H9 (cell line): ENCODE measurements around the gene IFNL2. TPM values are rescaled to one million over a fixed set of nuclear protein-coding genes. Genes with fewer than 3 reads are reported as not detected.

Experiments
- DNase-seq: peaks from one replicate; pipeline ENCODE4 v3.0.0-alpha.2; 2017
- H2AFZ ChIP-seq: one replicate; pipeline ENCODE4 v1.6.1; 2013; ENCODE audit warnings: mild to moderate bottlenecking, low read length, control low read depth, moderate library complexity
- H2AK5ac ChIP-seq: 2 replicates; pipeline ENCODE4 v1.6.1; 2013; ENCODE audit warnings: low read length, control low read depth, mixed read lengths; ENCODE audit not compliant: insufficient read length
- H2BK120ac ChIP-seq: one replicate; pipeline ENCODE4 v1.6.1; 2013; ENCODE audit warnings: low read depth, mild to moderate bottlenecking, low read length, control low read depth, inconsistent platforms; ENCODE audit not compliant: poor library complexity, severe bottlenecking
- H2BK12ac ChIP-seq: 2 replicates; pipeline ENCODE4 v1.6.1; 2013; ENCODE audit warnings: low read length, control low read depth, mixed read lengths, low read depth; ENCODE audit not compliant: insufficient read length
- H2BK15ac ChIP-seq: 2 replicates; pipeline ENCODE4 v1.6.1; 2013; ENCODE audit warnings: low read depth, low read length, control low read depth
- H2BK20ac ChIP-seq: one replicate; pipeline ENCODE4 v1.6.1; 2013; ENCODE audit warnings: low read depth, mild to moderate bottlenecking, low read length, control low read depth, inconsistent platforms; ENCODE audit not compliant: poor library complexity, severe bottlenecking
- H2BK5ac ChIP-seq: 2 replicates; pipeline ENCODE4 v1.6.1; 2013; ENCODE audit warnings: low read length, control low read depth, mixed read lengths; ENCODE audit not compliant: insufficient read length
- H3K14ac ChIP-seq: 2 replicates; pipeline ENCODE4 v1.6.1; 2013; ENCODE audit warnings: low read length, control low read depth; ENCODE audit not compliant: insufficient read depth
- H3K18ac ChIP-seq: 2 replicates; pipeline ENCODE4 v1.6.1; 2013; ENCODE audit warnings: low read depth, mild to moderate bottlenecking, mixed read lengths, low read length, control low read depth; ENCODE audit not compliant: insufficient read length
- H3K23ac ChIP-seq: 2 replicates; pipeline ENCODE4 v1.6.1; 2013; ENCODE audit warnings: low read length, control low read depth, mixed read lengths, low read depth; ENCODE audit not compliant: insufficient read length
- H3K23me2 ChIP-seq: 2 replicates; pipeline ENCODE4 v1.6.1; 2013; ENCODE audit warnings: low read depth, mild to moderate bottlenecking, mixed read lengths, low read length, control low read depth; ENCODE audit not compliant: insufficient read length, poor library complexity, severe bottlenecking
- H3K27ac ChIP-seq: 2 replicates; pipeline ENCODE4 v1.5.1; 2013; ENCODE audit warnings: low read length, control low read depth, mixed read lengths, low read depth; ENCODE audit not compliant: insufficient read length
- H3K27me3 ChIP-seq: 2 replicates; pipeline ENCODE4 v1.6.1; 2013; ENCODE audit warnings: low read length, control low read depth, inconsistent platforms; ENCODE audit not compliant: insufficient read depth
- H3K4ac ChIP-seq: 2 replicates; pipeline ENCODE4 v1.6.1; 2013; ENCODE audit warnings: low read depth, mild to moderate bottlenecking, control low read depth, inconsistent platforms, low read length, moderate library complexity
- H3K4me1 ChIP-seq: 2 replicates; pipeline ENCODE4 v1.6.1; 2013; ENCODE audit warnings: low read length, control low read depth, inconsistent platforms; ENCODE audit not compliant: insufficient read depth
- H3K4me2 ChIP-seq: 2 replicates; pipeline ENCODE4 v1.6.1; 2013; ENCODE audit warnings: low read length, control low read depth, mixed read lengths; ENCODE audit not compliant: insufficient read length, insufficient read depth
- H3K56ac ChIP-seq: 2 replicates; pipeline ENCODE4 v1.6.1; 2013; ENCODE audit warnings: low read depth, mild to moderate bottlenecking, mixed read lengths, low read length, control low read depth; ENCODE audit not compliant: insufficient read length
- H3K79me1 ChIP-seq: 2 replicates; pipeline ENCODE4 v1.6.1; 2013; ENCODE audit warnings: low read depth, mild to moderate bottlenecking, moderate library complexity, low read length, control low read depth, inconsistent platforms; ENCODE audit not compliant: insufficient read depth, poor library complexity, severe bottlenecking
- H3K79me2 ChIP-seq: 2 replicates; pipeline ENCODE4 v1.6.1; 2013; ENCODE audit warnings: low read length, control low read depth, inconsistent platforms; ENCODE audit not compliant: insufficient read depth
- H3K9ac ChIP-seq: 2 replicates; pipeline ENCODE4 v1.6.1; 2013; ENCODE audit warnings: low read length, control low read depth, mixed read lengths; ENCODE audit not compliant: insufficient read length; ENCODE audit errors: extremely low read depth
- H3K9me3 ChIP-seq: one replicate; pipeline ENCODE4 v1.6.1; 2013; ENCODE audit warnings: low read depth, low read length, inconsistent platforms; ENCODE audit not compliant: control insufficient read depth
- H3T11ph ChIP-seq: one replicate; pipeline ENCODE4 v1.6.1; 2013; ENCODE audit warnings: mild to moderate bottlenecking, low read length, control low read depth, inconsistent platforms
- H4K20me1 ChIP-seq: one replicate; pipeline ENCODE4 v1.6.1; 2013; ENCODE audit not compliant: control insufficient read depth, insufficient read length, insufficient read depth
- H4K5ac ChIP-seq: 2 replicates; pipeline ENCODE4 v1.6.1; 2013; ENCODE audit warnings: low read depth, mild to moderate bottlenecking, mixed read lengths, low read length, control low read depth; ENCODE audit not compliant: insufficient read length
- H4K8ac ChIP-seq: replicated peaks from 2 replicates; pipeline ENCODE4 v1.6.1; 2013; ENCODE audit warnings: low read length, control low read depth, mixed read lengths, low read depth; ENCODE audit not compliant: insufficient read length
- H4K91ac ChIP-seq: 2 replicates; pipeline ENCODE4 v1.6.1; 2013; ENCODE audit warnings: low read depth, mild to moderate bottlenecking, moderate library complexity, mixed read lengths, low read length, control low read depth; ENCODE audit not compliant: insufficient read length
- H3K27ac Mint-ChIP-seq, 3 experiments: 2 replicates in 2 of 3; 3 replicates in 1 of 3; pipeline ENCODE4 v1.8.0; 2020 to 2021; ENCODE audit warnings: mixed read lengths in 3 of 3, mild to moderate bottlenecking in 1 of 3, moderate library complexity in 1 of 3
- H3K27me3 Mint-ChIP-seq: 2 replicates; pipeline ENCODE4 v1.8.0; 2021; ENCODE audit warnings: low read depth, mild to moderate bottlenecking, moderate library complexity, mixed read lengths
- H3K36me3 Mint-ChIP-seq, 3 experiments: 2 replicates in 2 of 3; 3 replicates in 1 of 3; pipeline ENCODE4 v1.8.0; 2020 to 2021; ENCODE audit warnings: low read depth in 3 of 3, mixed read lengths in 3 of 3; ENCODE audit not compliant: insufficient read depth in 1 of 3
- H3K4me1 Mint-ChIP-seq, 2 experiments: 2 replicates each; pipeline ENCODE4 v1.8.0; 2020; ENCODE audit warnings: mixed read lengths in 2 of 2
- H3K4me3 Mint-ChIP-seq, 2 experiments: 2 replicates in 1 of 2; 3 replicates in 1 of 2; pipeline ENCODE4 v1.8.0; 2020 to 2021; ENCODE audit warnings: mild to moderate bottlenecking in 2 of 2, mixed read lengths in 2 of 2, moderate library complexity in 1 of 2
- H3K9me3 Mint-ChIP-seq, 2 experiments: 2 replicates in 1 of 2; 3 replicates in 1 of 2; pipeline ENCODE4 v1.8.0; 2020; ENCODE audit warnings: mild to moderate bottlenecking in 2 of 2, mixed read lengths in 2 of 2, moderate library complexity in 1 of 2
- WGBS: extraction: QIAGEN DNeasy Blood & Tissue Kit; methylation state at CpG from one replicate; pipeline ENCODE4 v1.1.7; 2013; ENCODE audit warnings: missing lambda C conversion rate, low lambda C conversion rate, mixed read lengths; ENCODE audit not compliant: insufficient read length; ENCODE audit errors: extremely low coverage; 5-methylcytosine and 5-hydroxymethylcytosine counted together
- total RNA-seq: library from RNA; stranded (reverse); gene quantifications from 2 replicates; pipeline ENCODE4 v1.2.1, GENCODE V29; 2021
- TF ChIP-seq, protein P1 (sequence below): fragments of 200-600 bp; sonication (generic); conservative IDR thresholded peaks from 3 replicates; pipeline ENCODE4 v1.8.0; 2021; ENCODE audit warnings: antibody characterized with exemption, mild to moderate bottlenecking

The IFNL2 gene
- total RNA-seq, 1 experiment from 2014 or later: not detected

DNA sequence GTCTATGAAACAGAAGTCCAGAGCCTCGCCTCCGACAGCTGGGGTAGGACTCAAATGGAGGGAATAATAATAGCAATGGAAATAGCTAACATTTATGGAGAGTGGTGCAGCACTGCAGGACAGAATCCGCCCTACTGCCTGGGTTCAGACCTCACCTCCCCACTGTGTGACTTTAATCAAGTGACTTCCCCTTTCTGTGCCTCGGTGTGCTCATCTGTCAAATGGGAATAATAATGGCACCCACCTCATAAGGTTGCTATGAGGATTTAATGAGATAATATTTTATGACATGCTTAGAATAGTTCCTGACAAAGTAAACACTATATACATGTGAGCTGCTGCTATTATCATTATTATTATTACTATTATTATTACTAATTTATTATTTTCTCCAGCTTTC, 49.3 kb downstream of the IFNL2 start:
- Histone ChIP-seq H3K14ac (no peak overlapping the region), H4K20me1 (no peaks in the 10 kb centered on the region), H4K8ac (no peak overlapping the region), H3K27me3 (no peaks in the 10 kb centered on the region; the same call in 1 of the 2 replicates), H4K5ac (no peak overlapping the region), H2BK120ac (no peak overlapping the region), H3K23me2 (peaks cover 6% of the 10 kb centered on the region), H3K18ac (no peak overlapping the region), H4K91ac (no peak overlapping the region), H2AK5ac (no peak overlapping the region), H3K4ac (no peak overlapping the region), H3K27ac (no peak overlapping the region), H2BK15ac (no peak overlapping the region), H3K56ac (no peak overlapping the region), H3K79me1 (no peaks in the 10 kb centered on the region), H2BK20ac (no peak overlapping the region), H2AFZ (no peak overlapping the region), H3K79me2 (no peaks in the 10 kb centered on the region), H3K4me1 (no peaks in the 10 kb centered on the region), H3K9me3 (no peaks in the 10 kb centered on the region), H3K9ac (no peak overlapping the region), H2BK12ac (no peak overlapping the region), H3K4me2 (no peak overlapping the region), H2BK5ac (no peak overlapping the region), H3K23ac (no peak overlapping the region), H3T11ph (no peak overlapping the region)
- no peak overlapping the region for H3K4me3 Mint-ChIP-seq
- H3K9me3 Mint-ChIP-seq: no peaks in the 10 kb centered on the region; a peak in 2 of 5 replicates
- TF ChIP-seq, protein P1, sequence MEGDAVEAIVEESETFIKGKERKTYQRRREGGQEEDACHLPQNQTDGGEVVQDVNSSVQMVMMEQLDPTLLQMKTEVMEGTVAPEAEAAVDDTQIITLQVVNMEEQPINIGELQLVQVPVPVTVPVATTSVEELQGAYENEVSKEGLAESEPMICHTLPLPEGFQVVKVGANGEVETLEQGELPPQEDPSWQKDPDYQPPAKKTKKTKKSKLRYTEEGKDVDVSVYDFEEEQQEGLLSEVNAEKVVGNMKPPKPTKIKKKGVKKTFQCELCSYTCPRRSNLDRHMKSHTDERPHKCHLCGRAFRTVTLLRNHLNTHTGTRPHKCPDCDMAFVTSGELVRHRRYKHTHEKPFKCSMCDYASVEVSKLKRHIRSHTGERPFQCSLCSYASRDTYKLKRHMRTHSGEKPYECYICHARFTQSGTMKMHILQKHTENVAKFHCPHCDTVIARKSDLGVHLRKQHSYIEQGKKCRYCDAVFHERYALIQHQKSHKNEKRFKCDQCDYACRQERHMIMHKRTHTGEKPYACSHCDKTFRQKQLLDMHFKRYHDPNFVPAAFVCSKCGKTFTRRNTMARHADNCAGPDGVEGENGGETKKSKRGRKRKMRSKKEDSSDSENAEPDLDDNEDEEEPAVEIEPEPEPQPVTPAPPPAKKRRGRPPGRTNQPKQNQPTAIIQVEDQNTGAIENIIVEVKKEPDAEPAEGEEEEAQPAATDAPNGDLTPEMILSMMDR: no peak
- peaks cover 5 to 13% (median 8%) of the 10 kb centered on the region in 3 experiments; a peak in 6 of 7 replicates for H3K36me3 Mint-ChIP-seq
- H3K27me3 Mint-ChIP-seq: peaks cover 41% of the 10 kb centered on the region
- no peak overlapping the region for H3K27ac Mint-ChIP-seq
- WGBS: no CpG with 5 or more reads among the region's 4 CpGs
- H3K4me1 Mint-ChIP-seq: peaks cover 7 to 18% of the 10 kb centered on the region in 2 experiments
- no peak for DNase-seq
